ENCODE measurements around the gene DNER. TPM values are rescaled to one million over a fixed set of nuclear protein-coding genes. Genes with fewer than 3 reads are reported as not detected.

DNER gene
- total and polyA plus RNA-seq, 2 experiments from 2014 or later: 4.7 to 8.8 TPM

- TF ChIP-seq ZNF462 (CRISPR knock-in tag; IDR thresholded peaks at IDR 0.05) (no peak), EZH2 (IDR thresholded peaks at IDR 0.05; ENCODE audit: low read depth, unreplicated experiment) (no peak), ZNF331 (CRISPR knock-in tag; IDR thresholded peaks at IDR 0.05; ENCODE audit: low read depth) (no peak), CTCF (conservative IDR thresholded peaks at IDR 0.05; ENCODE audit: low read depth in 2 of 2) (no peak), NANOG (IDR thresholded peaks at IDR 0.05; ENCODE audit: borderline replicate concordance) (no peak), POLR2AphosphoS5 (IDR thresholded peaks at IDR 0.05; ENCODE audit: low read depth) (no peak), CREB1 (CRISPR knock-in tag; IDR thresholded peaks at IDR 0.05; ENCODE audit: low read depth) (no peak), JUNB (IDR thresholded peaks at IDR 0.05; ENCODE audit: unreplicated experiment) (no peak), ETS1 (IDR thresholded peaks at IDR 0.05) (no peak)
Observed at GRCh38 chr2:229566370-229566769, 148.0 kb downstream of the DNER start (continued).

Measured in GM23338 (cell line).